NCI-H1105 treated with DMSO at 0.1 percent for 48 hours (cell line): ENCODE measurements around the gene ZMAT1.
"Not testable (repeated sequence)": the region's sequence is repeated elsewhere in the genome, so short reads cannot be mapped to it uniquely, and the experiment has no call there.

Experiments used
- DNase-seq: peaks from one replicate; lab custom pipeline; 2025; lab: John Stamatoyannopoulos, UW

The ZMAT1 gene

GRCh38 chrX:101931488-101932248, at the start of gene ZMAT1:
Gene ZMAT1, minus strand, starts transcription at chrX:101932027. Its CDS starts 19 bp downstream, at chrX:101932008.
- peak; percentile 78 for DNase-seq

GRCh38 chrX:101977106-101977505, 45.3 kb upstream of the ZMAT1 start:
- DNase-seq = no peak

GRCh38 chrX:101973066-101973465, 41.2 kb upstream of the ZMAT1 start:
- DNase-seq = no peak

- not testable (repeated sequence) for DNase-seq
Observed at GRCh38 chrX:101964923-101965539, 33.2 kb upstream of the ZMAT1 start.

- DNase-seq = no peak
Observed at GRCh38 chrX:101958139-101958538, 26.3 kb upstream of the ZMAT1 start.

GRCh38 chrX:101957174-101957573, 25.3 kb upstream of the ZMAT1 start:
- no peak for DNase-seq

GRCh38 chrX:101956556-101956955, 24.7 kb upstream of the ZMAT1 start:
- DNase-seq = no peak

DNA sequence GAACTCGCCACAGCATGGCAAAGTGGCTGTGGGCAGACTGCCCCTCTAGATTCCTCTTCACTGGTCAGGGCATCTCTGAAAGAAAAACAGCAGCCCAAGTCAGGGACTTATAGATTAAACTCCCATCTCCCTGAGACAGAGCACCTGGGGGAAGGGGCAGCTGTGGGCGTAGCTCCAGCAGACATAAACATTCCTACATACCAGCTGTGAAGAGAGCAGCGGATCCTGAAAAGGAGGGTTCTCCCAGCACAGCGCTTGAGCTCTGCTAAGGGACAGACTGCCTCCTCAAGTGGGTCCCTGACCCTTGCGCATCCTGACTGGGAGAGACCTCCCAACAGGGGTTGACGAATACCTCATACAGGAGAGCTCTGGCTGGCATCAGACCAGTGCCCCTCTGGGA, 18.8 kb upstream of the ZMAT1 start:
- DNase-seq = no peak

- DNase-seq = no peak
Observed at GRCh38 chrX:101932249-101932570, 383 bp upstream of the ZMAT1 start.

GRCh38 chrX:101931136-101931487, 715 bp downstream of the ZMAT1 start:
- DNase-seq = peak; percentile 63

- DNase-seq = no peak
Observed at GRCh38 chrX:101925733-101926132, 6.1 kb downstream of the ZMAT1 start.

DNA sequence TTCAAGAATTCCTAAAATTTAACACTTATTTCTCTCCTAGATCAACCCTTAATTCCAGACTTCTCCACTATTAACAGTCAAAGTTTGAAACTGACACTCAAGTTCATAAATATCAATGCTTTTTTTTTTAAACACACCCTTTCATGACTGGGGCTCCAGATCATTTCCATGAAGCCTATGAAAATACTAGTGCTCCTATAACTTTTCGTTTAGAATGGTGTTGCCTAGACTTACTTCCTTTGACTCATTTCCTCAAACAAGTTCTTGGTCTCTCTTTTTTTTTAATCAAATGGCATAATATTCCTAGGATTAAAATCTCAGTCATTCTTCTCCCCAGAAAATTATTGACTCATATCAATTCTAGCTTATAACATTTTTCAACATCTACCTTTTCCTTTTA, 13.1 kb downstream of the ZMAT1 start:
- DNase-seq = no peak

DNA sequence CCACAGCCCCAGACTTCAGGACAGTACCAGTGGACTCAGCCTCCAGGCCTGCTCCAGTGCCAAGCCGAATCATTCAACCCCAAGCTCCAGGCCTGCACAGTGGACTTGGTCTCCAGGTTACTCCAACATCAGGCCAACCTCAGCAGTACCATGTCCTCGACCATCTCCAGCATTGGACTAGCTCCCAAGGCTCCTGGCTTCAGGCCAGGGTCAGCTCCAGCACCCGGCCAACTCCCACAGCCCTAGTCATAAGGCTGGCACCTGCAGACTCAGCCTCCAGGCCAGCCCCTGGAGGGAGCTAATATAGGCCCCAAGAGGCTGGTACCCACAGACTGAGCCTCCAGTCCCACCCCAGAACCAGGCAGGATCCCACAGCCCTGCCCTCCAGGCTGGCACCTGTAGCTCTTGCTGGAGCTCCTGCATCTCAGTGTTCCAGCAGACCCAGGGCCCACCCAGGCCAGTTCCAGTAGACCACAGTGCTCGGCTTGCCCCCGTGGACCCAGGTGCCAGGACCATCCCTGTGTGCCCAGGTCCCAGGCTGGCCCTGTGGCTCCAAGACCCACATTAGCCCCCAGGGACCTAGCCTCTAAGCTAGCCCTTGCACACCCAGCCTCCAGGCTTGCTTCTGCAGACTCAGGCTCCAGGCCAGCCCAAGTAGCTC, 25.6 kb downstream of the ZMAT1 start:
- no peak for DNase-seq

- DNase-seq = no peak
Observed at GRCh38 chrX:101904996-101905395, 26.8 kb downstream of the ZMAT1 start.
